Neuron (in vitro differentiated cells): ENCODE data around the gene PLOD1.
"Not testable (repeated sequence)": the region's sequence is repeated elsewhere in the genome, so short reads cannot be mapped to it uniquely, and the experiment has no call there.

Experiments
- H2AFZ ChIP-seq: one replicate; pipeline ENCODE4 v1.6.1; 2013; ENCODE audit warnings: low read depth, mild to moderate bottlenecking, inconsistent platforms, low read length, moderate library complexity
- H3K27me3 ChIP-seq: one replicate; pipeline ENCODE4 v1.6.1; 2013; ENCODE audit warnings: low read length; ENCODE audit not compliant: insufficient read depth
- H3K36me3 ChIP-seq: one replicate; pipeline ENCODE4 v1.6.1; 2013; ENCODE audit warnings: low read length; ENCODE audit not compliant: insufficient read depth
- H3K4me1 ChIP-seq: one replicate; pipeline ENCODE4 v1.6.1; 2013; ENCODE audit warnings: low read length; ENCODE audit not compliant: insufficient read depth
- H3K4me3 ChIP-seq: 2 replicates; pipeline ENCODE4 v1.5.1; 2013; ENCODE audit warnings: mild to moderate bottlenecking, low read length, moderate library complexity
- H3K9me3 ChIP-seq: one replicate; pipeline ENCODE4 v1.6.1; 2013; ENCODE audit warnings: low read length

PLOD1 gene

GRCh38 chr1:11934302-11935056 is at the start of gene PLOD1:
Gene PLOD1 (plus strand): TSS chr1:11934717. CDS start chr1:11934780, 63 bp downstream.
- no peaks in the 10 kb centered on the region for H3K27me3 ChIP-seq
- peak within 1 kb of the TSS; percentile 68 for H3K4me3 ChIP-seq
- H2AFZ ChIP-seq, result peak within 1 kb of the TSS; percentile 87
- H3K9me3 ChIP-seq, result no peaks in the 10 kb centered on the region
- H3K36me3 ChIP-seq, result no peaks in the 10 kb centered on the region
- H3K4me1 ChIP-seq, result peaks cover 12% of the 10 kb centered on the region

GRCh38 chr1:11885916-11886315 is 48.6 kb upstream of the PLOD1 start:
- no peak overlapping the region for H3K4me3 ChIP-seq
- H3K36me3 ChIP-seq, result no peaks in the 10 kb centered on the region
- no peak overlapping the region for H2AFZ ChIP-seq
- H3K9me3 ChIP-seq, result no peaks in the 10 kb centered on the region
- peaks cover 3% of the 10 kb centered on the region for H3K4me1 ChIP-seq
- no peaks in the 10 kb centered on the region for H3K27me3 ChIP-seq

- Histone ChIP-seq H2AFZ (no peak overlapping the region), H3K4me3 (no peak overlapping the region), H3K27me3 (no peaks in the 10 kb centered on the region), H3K9me3 (no peaks in the 10 kb centered on the region), H3K4me1 (no peaks in the 10 kb centered on the region), H3K36me3 (no peaks in the 10 kb centered on the region)
Measured at GRCh38 chr1:11886986-11887665, 47.4 kb upstream of the PLOD1 start.

- no peaks in the 10 kb centered on the region for H3K27me3 ChIP-seq
- no peaks in the 10 kb centered on the region for H3K9me3 ChIP-seq
- no peaks in the 10 kb centered on the region for H3K36me3 ChIP-seq
- H3K4me1 ChIP-seq, result no peaks in the 10 kb centered on the region
- H2AFZ ChIP-seq, result no peak overlapping the region
- H3K4me3 ChIP-seq, result no peak overlapping the region
Measured at GRCh38 chr1:11887666-11888007, 46.9 kb upstream of the PLOD1 start.

- Histone ChIP-seq H3K4me3 (no peak overlapping the region), H3K36me3 (no peaks in the 10 kb centered on the region), H2AFZ (no peak overlapping the region), H3K9me3 (no peaks in the 10 kb centered on the region), H3K4me1 (no peaks in the 10 kb centered on the region), H3K27me3 (no peaks in the 10 kb centered on the region)
Measured at GRCh38 chr1:11888206-11888876, 46.2 kb upstream of the PLOD1 start.

GRCh38 chr1:11888877-11889208 is 45.7 kb upstream of the PLOD1 start:
- H3K4me1 ChIP-seq, result no peaks in the 10 kb centered on the region
- no peaks in the 10 kb centered on the region for H3K9me3 ChIP-seq
- no peak overlapping the region for H3K4me3 ChIP-seq
- H3K27me3 ChIP-seq, result no peaks in the 10 kb centered on the region
- H2AFZ ChIP-seq, result no peak overlapping the region
- no peaks in the 10 kb centered on the region for H3K36me3 ChIP-seq

- no peak overlapping the region for H3K4me3 ChIP-seq
- H2AFZ ChIP-seq, result no peak overlapping the region
- no peaks in the 10 kb centered on the region for H3K9me3 ChIP-seq
- H3K36me3 ChIP-seq, result no peaks in the 10 kb centered on the region
- H3K4me1 ChIP-seq, result no peaks in the 10 kb centered on the region
- no peaks in the 10 kb centered on the region for H3K27me3 ChIP-seq
Measured at GRCh38 chr1:11891433-11892186, 42.9 kb upstream of the PLOD1 start.

GRCh38 chr1:11893907-11894251 is 40.6 kb upstream of the PLOD1 start:
- Histone ChIP-seq H3K36me3 (no peaks in the 10 kb centered on the region), H3K9me3 (no peaks in the 10 kb centered on the region), H3K4me1 (no peaks in the 10 kb centered on the region), H2AFZ (no peak overlapping the region), H3K4me3 (no peak overlapping the region), H3K27me3 (peaks cover 8% of the 10 kb centered on the region)

- H3K27me3 ChIP-seq, result peaks cover 15% of the 10 kb centered on the region
- H2AFZ ChIP-seq, H3K4me3 ChIP-seq, H3K4me1 ChIP-seq, H3K9me3 ChIP-seq, H3K36me3 ChIP-seq: not testable (repeated sequence)
Measured at GRCh38 chr1:11894501-11894900, 40.0 kb upstream of the PLOD1 start.

GRCh38 chr1:11898086-11898785 is 36.3 kb upstream of the PLOD1 start:
- no peaks in the 10 kb centered on the region for H3K9me3 ChIP-seq
- no peaks in the 10 kb centered on the region for H3K4me1 ChIP-seq
- no peak overlapping the region for H2AFZ ChIP-seq
- no peak overlapping the region for H3K4me3 ChIP-seq
- H3K36me3 ChIP-seq, result no peaks in the 10 kb centered on the region
- peaks cover 22% of the 10 kb centered on the region for H3K27me3 ChIP-seq

GRCh38 chr1:11898831-11899467 is 35.6 kb upstream of the PLOD1 start:
- no peaks in the 10 kb centered on the region for H3K36me3 ChIP-seq
- no peaks in the 10 kb centered on the region for H3K4me1 ChIP-seq
- H3K4me3 ChIP-seq, result no peak overlapping the region
- H3K27me3 ChIP-seq, result peaks cover 22% of the 10 kb centered on the region
- no peaks in the 10 kb centered on the region for H3K9me3 ChIP-seq
- no peak overlapping the region for H2AFZ ChIP-seq

- not testable (repeated sequence) for H3K4me1 ChIP-seq, H2AFZ ChIP-seq, H3K9me3 ChIP-seq, H3K4me3 ChIP-seq, H3K36me3 ChIP-seq
- H3K27me3 ChIP-seq, result peaks cover 22% of the 10 kb centered on the region
Measured at GRCh38 chr1:11901446-11901845, 33.1 kb upstream of the PLOD1 start.
